NCI-H748 treated with DMSO at 0.1 percent for 48 hours (cell line): ENCODE data around the gene NOS1.

ENCODE experiments used
- DNase-seq: peaks from one replicate; lab custom pipeline; 2025; lab: John Stamatoyannopoulos, UW

NOS1 gene

GRCh38 chr12:117363953-117364486 is 2.6 kb upstream of the NOS1 start:
- no peak for DNase-seq

- DNase-seq, result no peak
These were observed 1.7 kb upstream of the NOS1 start for GRCh38 chr12:117363056-117363662.

GRCh38 chr12:117362391-117362790 is 965 bp upstream of the NOS1 start:
- no peak for DNase-seq

GRCh38 chr12:117361905-117362304 is 479 bp upstream of the NOS1 start:
- no peak for DNase-seq

GRCh38 chr12:117360551-117361346 is 677 bp downstream of the NOS1 start:
- DNase-seq, result no peak

GRCh38 chr12:117360222-117360550 is 1.2 kb downstream of the NOS1 start:
- no peak for DNase-seq

GRCh38 chr12:117359029-117359845 is 2.2 kb downstream of the NOS1 start:
- DNase-seq, result no peak

GRCh38 chr12:117356048-117356447 is 5.4 kb downstream of the NOS1 start:
- no peak for DNase-seq

- DNase-seq, result no peak
These were observed 8.5 kb downstream of the NOS1 start for GRCh38 chr12:117352883-117353282.

GRCh38 chr12:117352206-117352605 is 9.2 kb downstream of the NOS1 start:
- DNase-seq, result no peak

GRCh38 chr12:117350140-117350539 is 11.3 kb downstream of the NOS1 start:
- no peak for DNase-seq

GRCh38 chr12:117347588-117347987 is 13.8 kb downstream of the NOS1 start:
- DNase-seq, result no peak

- no peak for DNase-seq
These were observed 16.7 kb downstream of the NOS1 start for GRCh38 chr12:117344716-117345115.

GRCh38 chr12:117343849-117344248 is 17.6 kb downstream of the NOS1 start:
- DNase-seq, result no peak

- DNase-seq, result no peak
These were observed 18.1 kb downstream of the NOS1 start for GRCh38 chr12:117343296-117343695.

GRCh38 chr12:117342682-117343081 is 18.7 kb downstream of the NOS1 start:
- DNase-seq, result no peak

- DNase-seq, result no peak
These were observed 19.2 kb downstream of the NOS1 start for GRCh38 chr12:117342247-117342646.

GRCh38 chr12:117339104-117339503 is 22.3 kb downstream of the NOS1 start:
- no peak for DNase-seq

GRCh38 chr12:117334855-117335587 is 26.4 kb downstream of the NOS1 start:
- DNase-seq, result no peak

GRCh38 chr12:117334051-117334450 is 27.4 kb downstream of the NOS1 start:
- no peak for DNase-seq

- no peak for DNase-seq
These were observed 28.0 kb downstream of the NOS1 start for GRCh38 chr12:117333331-117333881.

- no peak for DNase-seq
These were observed 29.7 kb downstream of the NOS1 start for GRCh38 chr12:117331691-117332090.
